HL-60 (cell line): ENCODE data around the gene ETFBKMT.

Experiments used
- DNase-seq, 2 experiments: peaks; one replicate each; pipeline ENCODE4 v3.0.0-alpha.2; 2010 to 2020; ENCODE audit warnings: low read depth in 1 of 2, low spot score in 1 of 2
- H3K27ac ChIP-seq: fragments of 250-450 bp; sonication (Bioruptor Pico); replicated peaks from 2 replicates; pipeline ENCODE4 v1.5.1; 2020; ENCODE audit warnings: mild to moderate bottlenecking, moderate library complexity
- H3K27me3 ChIP-seq: fragments of 250-450 bp; sonication (Bioruptor Pico); 2 replicates; pipeline ENCODE4 v1.5.1; 2021; ENCODE audit warnings: mild to moderate bottlenecking, moderate library complexity; ENCODE audit not compliant: insufficient read depth, poor library complexity, severe bottlenecking
- H3K4me3 ChIP-seq: replicated peaks from 2 replicates; pipeline ENCODE4 v1.5.1; 2011; ENCODE audit warnings: mild to moderate bottlenecking, control low read depth, low read length; ENCODE audit not compliant: insufficient read depth
- GABPA ChIP-seq: IDR thresholded peaks from 2 replicates; pipeline ENCODE4 v1.6.1; 2012; ENCODE audit warnings: low read depth
- POLR2AphosphoS5 ChIP-seq: IDR thresholded peaks from 2 replicates; pipeline ENCODE4 v1.6.1; 2012; ENCODE audit warnings: low read depth
- SPI1 ChIP-seq: IDR thresholded peaks from 2 replicates; pipeline ENCODE4 v1.6.1; 2012; ENCODE audit warnings: low read depth, mild to moderate bottlenecking, borderline replicate concordance
- TF ChIP-seq, protein P1 (sequence below): IDR thresholded peaks from 2 replicates; pipeline ENCODE4 v1.6.1; 2012; ENCODE audit warnings: low read depth; ENCODE audit not compliant: insufficient replicate concordance
- TF ChIP-seq, protein P2 (sequence below): IDR thresholded peaks from one replicate; pipeline ENCODE4 v1.5.1; 2011; ENCODE audit warnings: low read length, control low read depth, inconsistent platforms; ENCODE audit not compliant: insufficient read depth

The ETFBKMT gene

DNA sequence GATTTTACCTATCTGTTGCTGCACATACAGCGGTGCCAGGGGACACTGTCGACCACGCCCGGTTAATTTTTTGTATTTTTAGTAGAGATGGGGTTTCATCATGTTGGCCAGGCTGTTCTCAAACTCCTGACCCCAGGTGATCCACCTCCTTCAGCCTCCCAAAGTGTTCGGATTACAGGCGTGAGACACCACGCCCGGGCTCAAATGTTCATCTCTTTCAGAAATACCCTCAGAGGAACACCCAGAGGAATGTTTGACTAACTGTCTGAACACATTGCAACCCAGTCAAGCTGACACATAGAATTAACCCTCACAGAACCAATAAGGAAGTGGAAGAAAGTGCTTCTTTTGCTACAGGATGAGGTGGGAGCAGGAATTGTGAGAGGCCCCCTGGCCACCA lies 15.0 kb upstream of the ETFBKMT start:
- no peak for TF ChIP-seq SPI1
- TF ChIP-seq, protein P1, sequence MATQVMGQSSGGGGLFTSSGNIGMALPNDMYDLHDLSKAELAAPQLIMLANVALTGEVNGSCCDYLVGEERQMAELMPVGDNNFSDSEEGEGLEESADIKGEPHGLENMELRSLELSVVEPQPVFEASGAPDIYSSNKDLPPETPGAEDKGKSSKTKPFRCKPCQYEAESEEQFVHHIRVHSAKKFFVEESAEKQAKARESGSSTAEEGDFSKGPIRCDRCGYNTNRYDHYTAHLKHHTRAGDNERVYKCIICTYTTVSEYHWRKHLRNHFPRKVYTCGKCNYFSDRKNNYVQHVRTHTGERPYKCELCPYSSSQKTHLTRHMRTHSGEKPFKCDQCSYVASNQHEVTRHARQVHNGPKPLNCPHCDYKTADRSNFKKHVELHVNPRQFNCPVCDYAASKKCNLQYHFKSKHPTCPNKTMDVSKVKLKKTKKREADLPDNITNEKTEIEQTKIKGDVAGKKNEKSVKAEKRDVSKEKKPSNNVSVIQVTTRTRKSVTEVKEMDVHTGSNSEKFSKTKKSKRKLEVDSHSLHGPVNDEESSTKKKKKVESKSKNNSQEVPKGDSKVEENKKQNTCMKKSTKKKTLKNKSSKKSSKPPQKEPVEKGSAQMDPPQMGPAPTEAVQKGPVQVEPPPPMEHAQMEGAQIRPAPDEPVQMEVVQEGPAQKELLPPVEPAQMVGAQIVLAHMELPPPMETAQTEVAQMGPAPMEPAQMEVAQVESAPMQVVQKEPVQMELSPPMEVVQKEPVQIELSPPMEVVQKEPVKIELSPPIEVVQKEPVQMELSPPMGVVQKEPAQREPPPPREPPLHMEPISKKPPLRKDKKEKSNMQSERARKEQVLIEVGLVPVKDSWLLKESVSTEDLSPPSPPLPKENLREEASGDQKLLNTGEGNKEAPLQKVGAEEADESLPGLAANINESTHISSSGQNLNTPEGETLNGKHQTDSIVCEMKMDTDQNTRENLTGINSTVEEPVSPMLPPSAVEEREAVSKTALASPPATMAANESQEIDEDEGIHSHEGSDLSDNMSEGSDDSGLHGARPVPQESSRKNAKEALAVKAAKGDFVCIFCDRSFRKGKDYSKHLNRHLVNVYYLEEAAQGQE: no peak
- no peak for TF ChIP-seq GABPA

DNA sequence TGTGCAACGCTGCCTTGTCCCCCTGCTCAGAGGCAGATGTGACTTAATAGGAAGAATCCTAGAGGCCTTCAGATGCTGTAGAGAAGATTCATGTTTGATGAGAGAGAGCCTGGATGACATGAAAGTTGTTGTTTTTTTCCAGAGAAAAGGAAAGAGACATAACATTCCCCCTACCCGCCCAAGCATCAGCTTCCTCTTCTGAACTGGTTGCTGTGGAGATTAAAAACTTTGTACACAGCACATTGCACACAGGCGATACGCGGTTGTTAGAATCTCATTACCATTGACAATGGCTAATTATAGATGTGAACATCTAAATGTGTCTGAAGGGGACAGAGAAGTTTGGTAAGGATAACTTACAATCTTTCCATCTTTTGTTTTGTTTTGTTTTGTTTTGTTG lies 13.6 kb upstream of the ETFBKMT start:
- H3K27me3 ChIP-seq: no peaks in the 10 kb centered on the region
- no peak for DNase-seq
- TF ChIP-seq SPI1 (no peak), POLR2AphosphoS5 (no peak), GABPA (no peak)
- TF ChIP-seq, protein P1: no peak
- TF ChIP-seq, protein P2, sequence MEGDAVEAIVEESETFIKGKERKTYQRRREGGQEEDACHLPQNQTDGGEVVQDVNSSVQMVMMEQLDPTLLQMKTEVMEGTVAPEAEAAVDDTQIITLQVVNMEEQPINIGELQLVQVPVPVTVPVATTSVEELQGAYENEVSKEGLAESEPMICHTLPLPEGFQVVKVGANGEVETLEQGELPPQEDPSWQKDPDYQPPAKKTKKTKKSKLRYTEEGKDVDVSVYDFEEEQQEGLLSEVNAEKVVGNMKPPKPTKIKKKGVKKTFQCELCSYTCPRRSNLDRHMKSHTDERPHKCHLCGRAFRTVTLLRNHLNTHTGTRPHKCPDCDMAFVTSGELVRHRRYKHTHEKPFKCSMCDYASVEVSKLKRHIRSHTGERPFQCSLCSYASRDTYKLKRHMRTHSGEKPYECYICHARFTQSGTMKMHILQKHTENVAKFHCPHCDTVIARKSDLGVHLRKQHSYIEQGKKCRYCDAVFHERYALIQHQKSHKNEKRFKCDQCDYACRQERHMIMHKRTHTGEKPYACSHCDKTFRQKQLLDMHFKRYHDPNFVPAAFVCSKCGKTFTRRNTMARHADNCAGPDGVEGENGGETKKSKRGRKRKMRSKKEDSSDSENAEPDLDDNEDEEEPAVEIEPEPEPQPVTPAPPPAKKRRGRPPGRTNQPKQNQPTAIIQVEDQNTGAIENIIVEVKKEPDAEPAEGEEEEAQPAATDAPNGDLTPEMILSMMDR: no peak
- H3K4me3 ChIP-seq: no peak overlapping the region
- no peak overlapping the region for H3K27ac ChIP-seq

More for the DNA sequence above, 15.0 kb upstream of the ETFBKMT start:
- no peak for DNase-seq
- Histone ChIP-seq H3K27ac (no peak overlapping the region), H3K27me3 (no peaks in the 10 kb centered on the region), H3K4me3 (no peak overlapping the region)

DNA sequence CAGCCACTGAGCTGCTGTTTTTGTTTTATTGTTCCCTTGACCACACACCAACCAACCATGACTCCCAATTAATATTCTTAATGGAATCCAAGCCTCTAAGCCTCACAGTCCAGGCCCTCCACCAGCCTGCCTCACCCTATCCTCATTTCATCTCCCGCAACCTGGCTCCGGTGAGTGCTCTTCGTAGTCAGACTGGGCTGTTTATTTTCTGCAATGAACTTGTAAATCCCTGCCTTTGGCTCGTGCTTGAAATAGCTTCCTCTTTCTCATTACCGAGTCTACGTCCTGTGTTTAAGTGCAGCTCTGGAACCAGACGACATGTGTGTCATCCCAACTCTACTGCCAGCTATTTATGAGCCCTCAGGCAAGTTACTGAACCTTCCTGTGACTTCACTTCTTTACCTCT lies 12.4 kb upstream of the ETFBKMT start:
- peak in 1 of 2 experiments; percentile 6 for DNase-seq
- H3K4me3 ChIP-seq: no peak overlapping the region
- no peaks in the 10 kb centered on the region for H3K27me3 ChIP-seq
- no peak overlapping the region for H3K27ac ChIP-seq
- TF ChIP-seq, protein P1: no peak
- TF ChIP-seq GABPA (no peak), POLR2AphosphoS5 (no peak), SPI1 (no peak)
- TF ChIP-seq, protein P2: no peak

DNA sequence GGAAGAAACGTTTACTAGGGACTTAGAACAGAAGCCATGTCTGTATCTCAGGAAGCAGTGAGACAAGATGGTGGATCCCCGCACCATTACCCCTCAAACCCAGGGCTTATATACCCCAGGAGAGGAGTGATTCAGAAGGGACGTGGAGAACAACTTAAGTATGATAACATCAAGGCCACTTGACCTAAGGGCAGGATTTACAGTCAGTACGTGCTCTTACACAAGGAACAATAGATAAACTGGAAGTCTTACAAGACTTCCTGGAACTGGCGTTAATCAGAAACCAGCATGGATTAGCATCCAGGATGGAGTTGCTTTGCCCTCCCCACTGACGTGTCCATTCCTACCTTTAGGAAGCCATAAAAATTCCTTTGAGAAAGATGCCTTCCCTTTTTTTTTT lies 8.6 kb upstream of the ETFBKMT start:
- TF ChIP-seq, protein P1: no peak
- TF ChIP-seq GABPA: no peak
- TF ChIP-seq POLR2AphosphoS5: no peak
- no peak for TF ChIP-seq SPI1
- TF ChIP-seq, protein P2: no peak
- Histone ChIP-seq H3K4me3 (no peak overlapping the region), H3K27ac (no peak overlapping the region), H3K27me3 (no peaks in the 10 kb centered on the region)
- DNase-seq: no peak
